ENCODE measurements around the gene KCNV2.
"Not testable (repeated sequence)": the region's sequence is repeated elsewhere in the genome, so short reads cannot be mapped to it uniquely, and the experiment has no call there.

KCNV2 gene

GRCh38 chr9:2700909-2701550, 16.3 kb upstream of the KCNV2 start:
- no peak overlapping the region for H3K27ac Mint-ChIP-seq
- H3K36me3 Mint-ChIP-seq = peaks cover 12% of the 10 kb centered on the region
- peaks cover 11% of the 10 kb centered on the region for H3K4me1 Mint-ChIP-seq
- no peak for ATAC-seq
- no peaks in the 10 kb centered on the region for H3K9me3 Mint-ChIP-seq
- no peak overlapping the region for H3K4me3 Mint-ChIP-seq
- no peaks in the 10 kb centered on the region for H3K27me3 Mint-ChIP-seq

- no peak for ATAC-seq
- no peaks in the 10 kb centered on the region for H3K4me1 Mint-ChIP-seq
- no peak overlapping the region for H3K4me3 Mint-ChIP-seq
- H3K36me3 Mint-ChIP-seq = peaks cover 20% of the 10 kb centered on the region
- no peaks in the 10 kb centered on the region for H3K27me3 Mint-ChIP-seq
- peaks cover 2% of the 10 kb centered on the region for H3K9me3 Mint-ChIP-seq
- H3K27ac Mint-ChIP-seq = no peak overlapping the region
These were observed 12.8 kb upstream of the KCNV2 start for GRCh38 chr9:2704504-2704903.

GRCh38 chr9:2707256-2707655, 10.1 kb upstream of the KCNV2 start:
- not testable (repeated sequence) for H3K27ac Mint-ChIP-seq, ATAC-seq, H3K36me3 Mint-ChIP-seq, H3K9me3 Mint-ChIP-seq, H3K27me3 Mint-ChIP-seq, H3K4me1 Mint-ChIP-seq, H3K4me3 Mint-ChIP-seq

- no peaks in the 10 kb centered on the region for H3K27me3 Mint-ChIP-seq
- no peak overlapping the region for H3K4me3 Mint-ChIP-seq
- H3K4me1 Mint-ChIP-seq = no peaks in the 10 kb centered on the region
- no peak for ATAC-seq
- no peak overlapping the region for H3K27ac Mint-ChIP-seq
- peaks cover 7% of the 10 kb centered on the region for H3K9me3 Mint-ChIP-seq
- peaks cover 18% of the 10 kb centered on the region for H3K36me3 Mint-ChIP-seq
These were observed 7.6 kb upstream of the KCNV2 start for GRCh38 chr9:2709645-2710101.

GRCh38 chr9:2711716-2712115, 5.6 kb upstream of the KCNV2 start:
- no peak for ATAC-seq
- Mint-ChIP-seq H3K36me3 (peaks cover 20% of the 10 kb centered on the region), H3K27ac (no peak overlapping the region), H3K4me3 (no peak overlapping the region), H3K4me1 (no peaks in the 10 kb centered on the region), H3K9me3 (peaks cover 7% of the 10 kb centered on the region), H3K27me3 (no peaks in the 10 kb centered on the region)

- no peaks in the 10 kb centered on the region for H3K4me1 Mint-ChIP-seq
- no peak overlapping the region for H3K27ac Mint-ChIP-seq
- ATAC-seq = peak; percentile 20
- peaks cover 10% of the 10 kb centered on the region for H3K9me3 Mint-ChIP-seq
- no peaks in the 10 kb centered on the region for H3K27me3 Mint-ChIP-seq
- H3K36me3 Mint-ChIP-seq = peaks cover 39% of the 10 kb centered on the region
- no peak overlapping the region for H3K4me3 Mint-ChIP-seq
These were observed 839 bp downstream of the KCNV2 start for GRCh38 chr9:2718001-2718697.

GRCh38 chr9:2718698-2719033, 1.4 kb downstream of the KCNV2 start:
- Mint-ChIP-seq H3K4me3 (no peak overlapping the region), H3K27ac (no peak overlapping the region)
- ATAC-seq = no peak

GRCh38 chr9:2720179-2720654, 2.9 kb downstream of the KCNV2 start:
- Mint-ChIP-seq H3K9me3 (peaks cover 5% of the 10 kb centered on the region), H3K4me1 (no peaks in the 10 kb centered on the region), H3K27ac (no peak overlapping the region), H3K4me3 (no peak overlapping the region), H3K27me3 (no peaks in the 10 kb centered on the region), H3K36me3 (peaks cover 31% of the 10 kb centered on the region)
- ATAC-seq = no peak

More at GRCh38 chr9:2718698-2719033, 1.4 kb downstream of the KCNV2 start:
- no peaks in the 10 kb centered on the region for H3K27me3 Mint-ChIP-seq
- H3K36me3 Mint-ChIP-seq = peaks cover 34% of the 10 kb centered on the region
- peaks cover 7% of the 10 kb centered on the region for H3K9me3 Mint-ChIP-seq
- no peaks in the 10 kb centered on the region for H3K4me1 Mint-ChIP-seq

- H3K9me3 Mint-ChIP-seq = peaks cover 5% of the 10 kb centered on the region
- no peak for ATAC-seq
- no peak overlapping the region for H3K4me3 Mint-ChIP-seq
- no peak overlapping the region for H3K27ac Mint-ChIP-seq
- H3K4me1 Mint-ChIP-seq = peaks cover under 1% of the 10 kb centered on the region
- peaks cover 24% of the 10 kb centered on the region for H3K36me3 Mint-ChIP-seq
- no peaks in the 10 kb centered on the region for H3K27me3 Mint-ChIP-seq
These were observed 5.4 kb downstream of the KCNV2 start for GRCh38 chr9:2722715-2723114.

GRCh38 chr9:2723376-2724065, 6.2 kb downstream of the KCNV2 start:
- Mint-ChIP-seq H3K4me1 (peaks cover 8% of the 10 kb centered on the region), H3K9me3 (peaks cover 5% of the 10 kb centered on the region), H3K36me3 (peaks cover 22% of the 10 kb centered on the region), H3K4me3 (no peak overlapping the region), H3K27ac (no peak overlapping the region), H3K27me3 (no peaks in the 10 kb centered on the region)
- no peak for ATAC-seq

GRCh38 chr9:2725126-2725525, 7.8 kb downstream of the KCNV2 start:
- Mint-ChIP-seq H3K36me3 (peaks cover 14% of the 10 kb centered on the region), H3K9me3 (no peaks in the 10 kb centered on the region), H3K27ac (no peak overlapping the region), H3K4me1 (peaks cover 8% of the 10 kb centered on the region), H3K27me3 (no peaks in the 10 kb centered on the region), H3K4me3 (no peak overlapping the region)
- ATAC-seq = no peak

GRCh38 chr9:2725898-2726649, 8.8 kb downstream of the KCNV2 start:
- Mint-ChIP-seq H3K36me3 (peaks cover 12% of the 10 kb centered on the region), H3K27me3 (no peaks in the 10 kb centered on the region), H3K4me3 (no peak overlapping the region), H3K27ac (no peak overlapping the region), H3K4me1 (peaks cover 8% of the 10 kb centered on the region), H3K9me3 (no peaks in the 10 kb centered on the region)
- no peak for ATAC-seq

- Mint-ChIP-seq H3K36me3 (peaks cover 6% of the 10 kb centered on the region), H3K27me3 (no peaks in the 10 kb centered on the region), H3K27ac (no peak overlapping the region), H3K4me1 (peaks cover 8% of the 10 kb centered on the region), H3K4me3 (no peak overlapping the region), H3K9me3 (no peaks in the 10 kb centered on the region)
- ATAC-seq = no peak
These were observed 9.5 kb downstream of the KCNV2 start for GRCh38 chr9:2726650-2727340.

GRCh38 chr9:2727374-2727773, 10.1 kb downstream of the KCNV2 start:
- ATAC-seq = no peak
- H3K4me1 Mint-ChIP-seq = peaks cover 8% of the 10 kb centered on the region
- H3K27ac Mint-ChIP-seq = no peak overlapping the region
- H3K4me3 Mint-ChIP-seq = no peak overlapping the region
- H3K27me3 Mint-ChIP-seq = no peaks in the 10 kb centered on the region
- H3K9me3 Mint-ChIP-seq = no peaks in the 10 kb centered on the region
- H3K36me3 Mint-ChIP-seq = peaks cover 6% of the 10 kb centered on the region
